Adrenal gland (tissue), 5 donors: ENCODE measurements around the gene TMEM132D.

Source experiments
- CTCF ChIP-seq, 6 experiments: fragments of 450-650 bp in 4 of 6; fragments of 200-600 bp in 2 of 6; sonication (generic) in 1 of 6; IDR thresholded peaks; 1 replicate in 5 of 6; 2 replicates in 1 of 6; pipeline versions ENCODE4 v1.5.1 to v1.8.0; 2016 to 2021; ENCODE audit warnings: antibody characterized with exemption in 6 of 6, mild to moderate bottlenecking in 2 of 6, moderate library complexity in 1 of 6
- POLR2A ChIP-seq, 2 donors: fragments of 450-650 bp; IDR thresholded peaks; one replicate each; pipeline ENCODE4 v1.6.1; 2017; ENCODE audit warnings: antibody characterized with exemption in 2 of 2, mild to moderate bottlenecking in 2 of 2, moderate library complexity in 1 of 2
- donor health status: DM: no; HTN: no; CAD: no.

GRCh38 chr12:129561304-129561703 lies 342.5 kb downstream of the TMEM132D start:
- TF ChIP-seq CTCF (IDR thresholded peaks at IDR 0.05) (no peak), POLR2A (IDR thresholded peaks at IDR 0.05) (no peak)
